Epithelial cell of esophagus (primary cell): ENCODE data around the gene IFNG-AS1.

ENCODE experiments used
- DNase-seq: peaks from one replicate; pipeline ENCODE4 v3.0.0; 2010; ENCODE audit warnings: low read depth
- H3K4me3 ChIP-seq: 2 replicates; pipeline ENCODE4 v1.5.1; 2011; ENCODE audit warnings: mild to moderate bottlenecking, low read length, control low read depth
- CTCF ChIP-seq: IDR thresholded peaks from 2 replicates; pipeline ENCODE4 v1.5.1; 2011; ENCODE audit warnings: low read depth, mild to moderate bottlenecking, low read length, control low read depth, inconsistent platforms; ENCODE audit not compliant: insufficient read depth; ENCODE audit errors: missing control alignments

The IFNG-AS1 gene

GRCh38 chr12:68065163-68065562, 75.9 kb downstream of the IFNG-AS1 start:
- no peak for DNase-seq
- no peak overlapping the region for H3K4me3 ChIP-seq
- no peak for TF ChIP-seq CTCF

- no peak for DNase-seq
- TF ChIP-seq CTCF: no peak
Observed at GRCh38 chr12:68065687-68066086, 76.4 kb downstream of the IFNG-AS1 start.

GRCh38 chr12:68067762-68068376, 78.6 kb downstream of the IFNG-AS1 start:
- DNase-seq: peak; percentile 16
- no peak overlapping the region for H3K4me3 ChIP-seq
- TF ChIP-seq CTCF: peak; percentile 43

More at GRCh38 chr12:68065687-68066086, 76.4 kb downstream of the IFNG-AS1 start:
- no peak overlapping the region for H3K4me3 ChIP-seq

GRCh38 chr12:68069275-68069674, 80.0 kb downstream of the IFNG-AS1 start:
- TF ChIP-seq CTCF: no peak
- no peak overlapping the region for H3K4me3 ChIP-seq
- DNase-seq: no peak
